HL-60/S4 (cell line): ENCODE data around the gene CAB39L.

ENCODE experiments used
- in situ Hi-C: fragments of 300-500 bp; cut with MboI; formaldehyde crosslinking; loops from 2 replicates; pipeline ENCODE4 v1.14.3; 2022; ENCODE audit warnings: low sequenced_read_pairs

The CAB39L gene

GRCh38 chr13:49443704-49444523, at the start of gene CAB39L, which contains the start of gene SETDB2:
Gene CAB39L (minus strand): TSS chr13:49444064. CDS start chr13:49382910, 61,154 bp downstream.
Gene SETDB2 (plus strand): TSS chr13:49444274. CDS start chr13:49451894, 7,620 bp downstream.
- in situ Hi-C loops, result no loop called here

- in situ Hi-C loops, result no loop called here
These were observed 44.7 kb upstream of the CAB39L start for GRCh38 chr13:49488563-49488962.

- in situ Hi-C loops, result no loop called here
These were observed 37.9 kb upstream of the CAB39L start for GRCh38 chr13:49481788-49482187.

- in situ Hi-C loops, result no loop called here
These were observed 32.7 kb upstream of the CAB39L start for GRCh38 chr13:49476529-49476928.

- in situ Hi-C loops, result no loop called here
These were observed 28.3 kb upstream of the CAB39L start for GRCh38 chr13:49472186-49472585.

GRCh38 chr13:49466292-49466838, 22.5 kb upstream of the CAB39L start:
- in situ Hi-C loops, result no loop called here

GRCh38 chr13:49464621-49465325, 20.9 kb upstream of the CAB39L start:
- in situ Hi-C loops, result no loop called here

GRCh38 chr13:49464085-49464484, 20.2 kb upstream of the CAB39L start:
- in situ Hi-C loops, result no loop called here

- in situ Hi-C loops, result no loop called here
These were observed 15.7 kb upstream of the CAB39L start for GRCh38 chr13:49459580-49459979.

- in situ Hi-C loops, result no loop called here
These were observed 13.4 kb upstream of the CAB39L start for GRCh38 chr13:49457221-49457620.

GRCh38 chr13:49456156-49456555, 12.3 kb upstream of the CAB39L start:
- in situ Hi-C loops, result no loop called here

GRCh38 chr13:49455007-49455398, 11.1 kb upstream of the CAB39L start:
- in situ Hi-C loops, result no loop called here

GRCh38 chr13:49454388-49455006, 10.6 kb upstream of the CAB39L start:
- in situ Hi-C loops, result no loop called here

- in situ Hi-C loops, result no loop called here
These were observed 9.6 kb upstream of the CAB39L start for GRCh38 chr13:49453465-49453864.

GRCh38 chr13:49452725-49453457, 9.0 kb upstream of the CAB39L start:
- in situ Hi-C loops, result no loop called here

- in situ Hi-C loops, result no loop called here
These were observed 6.4 kb upstream of the CAB39L start for GRCh38 chr13:49450105-49450819.

- in situ Hi-C loops, result no loop called here
These were observed 4.9 kb upstream of the CAB39L start for GRCh38 chr13:49448753-49449152.

GRCh38 chr13:49446473-49446872, 2.6 kb upstream of the CAB39L start:
- in situ Hi-C loops, result no loop called here

GRCh38 chr13:49444524-49445395, 896 bp upstream of the CAB39L start:
- in situ Hi-C loops, result no loop called here
